NCI-H526 treated with DMSO at 0.1 percent for 48 hours (cell line): ENCODE results near the gene KIF4B.
"Not testable (repeated sequence)": the region's sequence is repeated elsewhere in the genome, so short reads cannot be mapped to it uniquely, and the experiment has no call there.

Experiments used
- DNase-seq: peaks from one replicate; lab custom pipeline; 2025; lab: John Stamatoyannopoulos, UW

The KIF4B gene

DNA sequence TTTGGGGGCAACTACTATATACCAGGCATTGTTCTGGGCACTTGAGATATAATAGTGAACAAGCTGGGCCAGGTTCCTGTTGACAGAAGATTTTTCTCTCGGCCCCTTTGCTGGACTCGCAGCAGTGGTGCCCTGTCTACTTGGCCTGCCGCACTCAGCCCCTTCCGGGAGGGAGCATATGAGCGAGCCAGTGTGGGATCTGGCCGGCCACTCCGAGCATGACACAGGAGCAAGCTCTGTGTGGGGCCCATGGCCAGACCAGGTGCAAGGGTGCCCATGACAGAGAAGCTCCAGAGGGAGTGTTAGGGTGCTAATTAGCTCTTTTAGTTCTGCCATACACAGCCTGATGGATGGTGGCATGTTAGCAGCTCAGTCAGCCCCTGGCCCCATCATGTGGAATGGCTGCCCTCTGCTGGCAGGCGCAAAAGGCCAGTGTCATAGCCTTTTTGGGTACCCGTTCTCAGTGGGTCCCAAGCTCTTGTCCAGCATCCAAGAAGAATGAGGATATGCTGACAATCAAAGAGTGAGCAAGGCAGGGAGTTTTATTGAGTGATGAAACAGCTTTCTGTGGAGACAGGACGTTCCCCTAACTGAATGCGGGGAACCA lies 9.3 kb upstream of the KIF4B start:
- DNase-seq = no peak

DNA sequence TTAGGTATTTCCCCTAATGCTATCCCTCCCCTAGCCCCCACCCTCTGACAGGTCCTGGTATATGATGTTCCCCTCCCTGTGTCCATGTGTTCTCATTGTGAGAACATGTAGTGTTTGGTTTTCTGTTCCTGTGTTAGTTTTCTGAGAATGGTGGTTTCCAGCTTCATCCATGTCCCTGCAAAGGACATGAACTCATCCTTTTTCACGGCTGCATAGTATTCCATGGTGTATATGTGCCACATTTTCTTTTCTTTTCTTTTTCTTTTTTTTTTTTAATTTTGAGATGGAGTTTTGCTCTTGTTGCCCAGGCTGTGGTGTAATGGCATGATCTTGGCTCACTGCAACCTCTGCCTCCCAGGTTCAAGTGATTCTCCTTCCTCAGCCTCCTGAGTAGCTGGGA lies 7.3 kb upstream of the KIF4B start:
- not testable (repeated sequence) for DNase-seq

DNA sequence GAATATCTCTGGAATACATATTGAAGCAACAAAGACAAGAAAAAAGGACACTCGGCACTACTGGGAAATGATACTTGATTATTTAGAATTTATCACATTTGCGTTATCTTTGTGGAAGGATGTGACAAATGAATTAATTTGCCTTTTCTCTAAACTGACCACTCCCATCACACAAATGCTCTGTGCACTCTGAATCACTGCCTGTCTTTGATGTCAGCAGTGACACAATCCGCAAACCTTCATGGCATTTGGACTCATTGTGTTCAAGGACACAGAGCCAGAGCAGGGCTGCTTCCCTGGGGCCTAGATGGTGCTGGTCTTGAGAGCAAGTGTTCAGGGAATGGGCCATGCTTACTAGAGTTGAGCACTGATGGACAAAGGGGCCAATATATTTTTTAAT lies 4.9 kb upstream of the KIF4B start:
- no peak for DNase-seq

DNA sequence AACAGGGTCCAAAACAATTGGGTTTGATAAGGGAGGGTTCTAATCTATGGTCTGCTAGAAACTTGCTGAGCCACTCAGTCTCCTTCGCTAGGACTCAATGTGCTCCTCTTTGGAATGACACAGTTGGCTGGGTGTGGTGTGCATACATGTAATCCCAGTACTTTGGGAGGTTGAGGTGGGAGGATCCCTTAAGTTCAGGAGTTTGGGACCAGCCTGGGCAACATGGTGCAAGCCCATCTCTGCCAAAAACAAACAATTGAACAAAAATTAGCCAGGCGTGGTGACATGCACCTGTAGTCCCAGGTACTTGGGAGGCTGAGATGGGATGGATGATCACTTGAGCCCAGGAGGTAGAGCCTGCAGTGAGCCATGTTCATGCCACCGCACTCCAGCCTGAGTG lies 2.7 kb upstream of the KIF4B start:
- no peak for DNase-seq

DNA sequence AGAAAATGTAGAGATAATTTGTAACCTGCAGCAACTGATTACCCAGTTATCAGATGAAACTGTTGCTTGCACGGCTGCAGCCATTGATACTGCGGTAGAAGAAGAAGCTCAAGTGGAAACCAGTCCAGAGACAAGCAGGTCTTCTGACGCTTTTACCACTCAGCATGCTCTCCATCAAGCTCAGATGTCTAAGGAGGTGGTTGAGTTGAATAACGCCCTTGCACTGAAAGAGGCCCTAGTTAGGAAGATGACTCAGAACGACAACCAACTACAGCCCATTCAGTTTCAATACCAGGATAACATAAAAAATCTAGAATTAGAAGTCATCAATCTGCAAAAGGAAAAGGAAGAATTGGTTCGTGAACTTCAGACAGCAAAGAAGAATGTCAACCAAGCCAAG lies 1.7 kb downstream of the KIF4B start:
- no peak for DNase-seq

DNA sequence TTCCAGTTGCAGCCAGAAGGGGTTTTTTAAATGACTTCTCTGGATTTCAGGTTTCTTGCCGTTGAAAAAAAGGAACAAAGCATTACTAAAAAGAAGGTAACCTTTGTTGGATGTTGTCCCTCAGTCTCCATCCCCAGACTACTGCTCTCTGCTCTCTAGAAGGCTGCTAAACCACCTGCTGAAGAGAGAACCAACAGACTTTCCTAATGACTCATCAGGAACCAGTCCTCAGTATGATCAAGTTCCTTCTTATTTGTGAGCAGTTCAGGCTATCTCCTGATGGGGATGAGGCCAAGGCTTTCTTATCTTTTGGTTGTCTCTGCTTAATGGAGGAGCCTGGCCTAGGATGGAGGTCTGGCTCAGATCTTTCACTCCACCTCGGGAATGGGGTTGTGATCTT lies 4.1 kb downstream of the KIF4B start:
- DNase-seq = no peak

DNA sequence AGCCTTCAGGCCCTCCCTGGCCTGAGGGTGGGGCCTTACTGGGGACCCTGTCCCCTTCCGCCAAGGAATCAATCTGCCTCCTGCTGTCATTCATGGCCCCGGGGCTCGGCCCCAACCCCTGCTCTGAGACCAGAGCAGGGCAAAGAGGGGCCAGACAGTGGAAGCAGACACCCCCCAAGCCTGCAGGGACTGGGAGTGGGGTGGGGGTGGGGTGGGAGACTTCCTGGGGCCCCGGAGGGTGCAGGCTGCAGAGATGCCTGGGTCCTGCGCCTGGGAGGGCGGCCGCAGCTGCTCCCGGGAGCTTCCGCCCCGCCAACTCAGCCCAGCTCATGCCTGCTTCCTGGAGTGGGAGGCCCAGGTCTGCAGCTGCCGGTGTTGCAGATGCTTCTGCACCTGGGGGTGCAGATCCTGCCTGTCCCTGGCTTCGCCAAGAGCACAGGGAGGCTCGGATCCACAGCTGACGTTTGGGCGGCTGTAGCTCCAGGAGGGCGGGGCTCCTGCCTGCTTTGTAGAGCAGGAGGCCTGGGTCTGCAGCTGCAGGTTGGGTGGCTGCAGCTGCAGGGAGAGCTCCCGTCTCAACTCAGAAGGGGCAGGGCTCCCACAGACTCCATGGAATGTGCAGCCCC lies 6.2 kb downstream of the KIF4B start:
- no peak for DNase-seq

DNA sequence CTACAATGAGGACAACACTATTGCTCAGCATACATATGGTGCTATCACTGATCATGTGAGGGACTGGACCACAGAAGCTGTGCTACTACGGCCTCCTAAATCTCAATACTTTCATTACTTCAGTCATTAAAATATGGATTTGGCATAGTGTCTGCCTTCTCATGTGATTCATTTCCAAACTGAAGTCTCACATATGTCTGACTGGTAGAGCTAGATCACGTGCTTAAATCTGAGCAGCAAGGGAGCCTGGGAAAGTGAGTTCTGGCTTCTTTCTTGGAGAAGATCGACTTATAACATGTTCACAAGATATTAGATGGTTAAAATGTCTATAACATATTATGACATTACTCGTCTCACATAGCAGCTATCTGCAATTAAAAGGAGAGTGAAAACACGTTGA lies 8.3 kb downstream of the KIF4B start:
- DNase-seq = no peak

DNA sequence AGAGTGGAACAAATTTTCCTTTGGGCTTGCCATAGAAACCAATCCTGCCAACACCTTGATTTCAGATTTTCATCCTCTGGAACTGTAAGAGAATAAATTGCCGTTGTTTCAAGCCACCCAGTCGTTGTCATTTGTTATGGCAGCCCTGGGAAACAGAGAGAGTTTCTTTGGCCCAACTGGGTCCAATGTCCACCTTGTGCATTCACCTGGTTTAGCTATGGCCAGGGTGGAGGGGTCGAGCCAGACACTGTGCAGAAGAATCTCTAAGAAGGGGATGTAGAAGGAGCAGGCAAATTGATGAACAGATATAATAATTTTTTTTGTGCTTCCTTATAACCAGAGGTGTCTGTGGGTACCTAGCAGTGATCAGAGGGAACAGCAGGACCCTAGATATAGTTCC lies 9.8 kb downstream of the KIF4B start:
- no peak for DNase-seq

DNA sequence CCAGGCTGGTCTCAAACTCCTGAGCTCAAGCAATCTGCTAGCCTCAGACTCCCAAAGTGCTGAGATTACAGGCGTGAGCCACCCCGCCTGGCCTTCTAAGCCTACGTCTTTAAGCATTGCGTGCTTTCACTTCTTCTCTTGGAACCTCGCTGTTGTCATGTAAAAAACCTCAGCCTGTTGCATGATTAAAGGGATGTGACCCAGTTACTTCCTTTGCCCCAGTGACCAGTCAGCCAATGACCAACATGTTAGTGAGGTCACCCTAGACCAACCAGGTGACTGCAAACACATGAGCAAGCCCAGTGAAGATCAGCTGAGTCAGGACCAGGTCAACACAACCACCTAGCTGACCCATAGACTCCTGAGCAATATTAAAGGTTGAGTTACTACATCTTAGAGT lies 10.5 kb downstream of the KIF4B start:
- DNase-seq = no peak

DNA sequence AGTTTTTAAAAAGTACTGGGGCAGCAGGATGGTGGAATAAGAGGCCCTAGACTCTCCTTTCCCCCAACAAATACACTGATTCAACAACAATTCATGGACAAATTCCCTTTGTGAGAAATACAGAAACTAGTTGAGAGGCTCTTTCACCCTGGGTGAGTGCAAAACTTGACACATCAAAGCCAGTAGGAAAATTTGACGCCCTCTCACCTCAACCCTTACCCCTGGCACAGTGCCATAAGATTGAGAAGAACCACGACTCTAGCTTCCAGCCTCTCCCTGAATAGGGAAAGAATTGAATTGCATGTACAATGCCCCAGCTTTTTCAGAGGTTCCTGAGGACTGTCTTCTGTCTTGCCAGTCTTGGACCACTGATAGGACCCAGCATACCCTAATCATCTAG lies 12.3 kb downstream of the KIF4B start:
- no peak for DNase-seq

DNA sequence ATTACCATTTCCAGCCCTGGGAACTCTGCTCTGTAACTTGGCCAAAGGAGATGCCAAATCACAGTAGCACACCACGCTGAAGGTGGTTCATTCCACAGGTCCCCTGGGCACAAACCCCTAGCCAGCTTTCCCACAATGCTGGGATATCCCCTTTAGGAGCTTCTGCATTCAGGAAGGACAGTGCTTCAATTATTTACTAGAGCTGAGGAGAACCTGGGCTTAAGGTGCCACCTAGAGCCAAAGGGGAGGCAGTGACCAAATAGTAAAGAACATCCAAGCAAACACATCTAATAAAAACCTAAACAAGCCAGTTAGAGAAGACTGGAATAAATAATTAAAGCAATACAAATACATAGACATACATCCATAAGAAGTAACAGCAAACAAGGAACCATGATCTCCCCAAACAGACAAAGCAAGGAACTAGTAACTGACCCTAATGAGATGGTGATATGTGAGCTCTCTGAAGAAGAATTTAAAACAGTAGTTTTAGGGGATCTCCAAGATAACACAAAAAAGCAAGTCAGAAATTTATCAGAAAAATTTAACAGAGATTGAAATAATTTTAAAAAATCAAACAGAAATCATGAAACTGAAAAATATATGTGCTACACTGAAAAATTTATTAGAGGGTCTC lies 14.6 kb downstream of the KIF4B start:
- peak; percentile 49 for DNase-seq

DNA sequence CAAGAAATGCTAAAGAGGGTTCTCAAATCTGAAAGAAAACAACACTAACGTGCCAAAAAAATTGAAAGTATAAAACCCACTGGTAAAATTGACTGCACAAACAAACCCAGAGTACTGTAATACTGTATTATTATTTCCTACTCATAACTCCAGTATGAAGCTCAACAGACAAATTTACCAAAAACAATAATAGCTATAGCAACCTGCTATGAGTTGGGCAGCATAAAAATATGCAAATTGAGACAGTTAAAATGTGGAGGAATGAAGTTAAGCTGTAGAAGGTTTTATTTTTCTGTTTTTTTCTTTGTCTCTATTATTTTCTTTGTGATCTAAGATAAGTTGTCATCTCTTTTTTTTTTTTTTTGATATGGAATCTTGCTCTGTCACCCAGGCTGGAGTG lies 15.7 kb downstream of the KIF4B start:
- no peak for DNase-seq

DNA sequence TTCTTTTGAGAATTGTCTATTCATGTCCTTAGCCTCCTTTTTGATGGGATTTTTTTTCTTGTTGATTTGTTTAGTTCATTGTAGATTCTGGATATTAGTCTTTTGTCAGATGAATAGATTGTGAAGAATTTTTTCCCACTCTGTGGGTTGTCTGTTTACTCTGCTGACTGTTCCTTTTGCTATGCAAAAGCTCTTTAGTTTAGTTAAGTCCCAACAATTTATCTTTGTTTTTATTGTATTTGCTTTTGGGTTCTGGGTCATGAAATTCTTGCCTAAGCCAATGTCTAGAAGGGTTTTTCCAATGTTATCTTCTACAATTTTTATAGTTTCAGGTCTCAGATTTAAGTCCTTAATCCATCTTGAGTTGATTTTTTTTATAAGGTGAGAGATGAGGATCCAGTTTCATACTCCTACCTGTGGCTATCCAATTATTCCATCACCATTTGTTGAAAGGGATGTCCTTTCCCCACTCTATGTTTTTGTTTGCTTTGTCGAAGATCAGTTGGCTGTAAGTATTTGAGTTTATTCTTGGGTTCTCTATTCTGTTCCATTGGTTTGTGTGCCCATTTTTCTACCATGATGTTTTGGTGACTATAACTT lies 20.7 kb downstream of the KIF4B start:
- not testable (repeated sequence) for DNase-seq

DNA sequence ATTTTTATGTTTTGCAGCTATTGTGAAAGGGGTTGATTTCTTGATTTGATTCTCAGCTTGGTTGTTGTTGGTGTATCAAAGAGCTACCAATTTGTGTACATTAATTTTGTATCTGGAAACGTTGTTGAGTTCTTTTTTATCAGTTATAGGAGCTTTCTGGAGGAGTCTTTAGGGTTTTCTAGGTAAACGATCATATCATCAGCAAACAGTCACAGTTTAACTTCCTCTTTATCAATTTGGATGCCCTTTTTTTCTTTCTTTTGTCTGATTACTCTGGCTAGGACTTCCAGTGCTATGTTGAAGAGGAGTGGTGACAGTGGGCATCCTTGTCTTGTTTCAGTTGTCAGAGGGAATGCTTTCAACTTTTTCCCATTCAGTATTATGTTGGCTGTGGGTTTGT lies 21.5 kb downstream of the KIF4B start:
- not testable (repeated sequence) for DNase-seq

DNA sequence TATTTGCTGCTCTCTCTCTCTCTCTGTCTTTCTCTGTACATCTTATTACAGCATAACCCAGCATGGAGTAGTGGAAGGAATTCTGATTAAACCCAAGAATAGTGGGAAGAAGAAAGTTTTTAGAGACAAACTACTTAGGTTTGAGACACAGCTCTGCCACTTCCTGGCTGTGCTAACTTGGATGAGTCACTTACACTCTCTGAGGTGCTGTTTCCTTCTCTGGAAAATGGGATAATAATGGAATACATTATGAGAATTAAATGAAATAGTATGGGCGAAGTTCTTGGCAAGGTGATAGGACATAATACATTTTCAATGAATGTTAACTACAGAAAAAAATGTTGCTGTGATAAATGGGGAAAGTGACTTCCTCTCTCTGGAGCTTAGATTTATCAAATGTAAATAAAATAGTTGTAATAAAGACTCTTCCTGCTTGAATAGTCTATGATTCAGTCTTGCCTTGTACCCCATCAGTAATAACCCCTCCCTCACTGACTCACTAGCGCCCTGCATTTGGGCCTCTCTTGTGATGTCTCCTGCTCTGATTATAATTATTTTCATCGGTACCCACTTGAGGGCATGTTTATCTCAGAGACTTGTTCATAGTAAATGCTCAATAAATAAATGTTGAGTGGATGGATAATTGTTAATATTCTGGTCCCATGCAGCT lies 27.6 kb downstream of the KIF4B start:
- DNase-seq = no peak

DNA sequence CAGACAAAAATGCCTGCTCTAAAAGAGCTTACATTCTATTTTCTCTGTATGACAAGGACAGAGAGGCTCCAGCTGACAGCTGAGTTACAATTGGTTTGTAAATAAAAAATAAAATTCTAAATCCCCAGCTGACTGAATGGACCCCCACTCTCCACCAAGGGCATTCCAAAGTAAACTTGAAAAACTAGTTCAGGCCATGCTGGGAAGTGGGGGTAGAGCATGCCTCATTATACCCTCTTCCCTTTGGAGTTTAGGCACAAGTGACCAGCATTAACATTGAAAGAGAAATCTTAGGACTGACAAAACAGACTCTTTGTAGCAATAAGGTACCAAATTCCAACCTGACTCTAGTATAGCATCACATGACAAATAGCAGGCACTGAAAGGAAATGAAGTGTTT lies 31.0 kb downstream of the KIF4B start:
- no peak for DNase-seq

DNA sequence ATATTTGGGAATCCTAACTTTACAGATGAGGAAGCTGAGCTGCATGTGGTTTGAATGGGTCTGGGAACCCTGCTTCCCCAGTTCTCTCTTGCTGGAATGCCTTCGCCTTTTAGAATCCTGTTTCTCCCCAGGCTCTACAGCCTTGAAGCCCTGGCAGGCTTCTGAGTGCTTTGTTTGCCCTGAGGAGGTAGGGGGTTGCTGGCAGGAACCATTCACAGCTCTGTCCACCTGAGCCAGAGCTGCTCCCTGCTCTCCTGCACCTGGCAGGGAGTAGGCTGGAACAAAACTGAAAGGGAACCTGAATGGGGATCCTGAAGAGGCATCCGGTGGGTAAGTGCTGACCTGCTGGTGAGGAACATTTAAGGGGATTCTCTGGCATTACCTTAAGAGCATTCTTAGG lies 33.0 kb downstream of the KIF4B start:
- no peak for DNase-seq

DNA sequence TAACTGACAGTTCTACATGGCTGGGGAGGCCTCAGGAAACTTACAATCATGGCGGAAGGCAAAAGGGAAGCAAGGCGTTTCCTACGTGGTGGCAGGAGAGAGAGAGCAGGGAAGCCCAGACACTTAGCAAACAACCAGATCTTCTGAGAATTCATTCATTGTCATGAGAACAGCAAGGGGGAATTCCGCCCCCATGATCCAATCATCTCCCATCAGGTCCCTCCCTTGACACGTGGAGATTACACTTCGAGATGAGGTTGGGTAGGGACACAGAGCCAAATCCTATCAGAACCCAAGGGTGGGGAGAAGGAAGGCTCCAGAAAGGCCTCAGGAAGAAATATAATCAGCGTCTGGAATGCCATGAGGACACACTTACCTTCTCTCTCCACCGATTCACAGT lies 34.3 kb downstream of the KIF4B start:
- DNase-seq = no peak

DNA sequence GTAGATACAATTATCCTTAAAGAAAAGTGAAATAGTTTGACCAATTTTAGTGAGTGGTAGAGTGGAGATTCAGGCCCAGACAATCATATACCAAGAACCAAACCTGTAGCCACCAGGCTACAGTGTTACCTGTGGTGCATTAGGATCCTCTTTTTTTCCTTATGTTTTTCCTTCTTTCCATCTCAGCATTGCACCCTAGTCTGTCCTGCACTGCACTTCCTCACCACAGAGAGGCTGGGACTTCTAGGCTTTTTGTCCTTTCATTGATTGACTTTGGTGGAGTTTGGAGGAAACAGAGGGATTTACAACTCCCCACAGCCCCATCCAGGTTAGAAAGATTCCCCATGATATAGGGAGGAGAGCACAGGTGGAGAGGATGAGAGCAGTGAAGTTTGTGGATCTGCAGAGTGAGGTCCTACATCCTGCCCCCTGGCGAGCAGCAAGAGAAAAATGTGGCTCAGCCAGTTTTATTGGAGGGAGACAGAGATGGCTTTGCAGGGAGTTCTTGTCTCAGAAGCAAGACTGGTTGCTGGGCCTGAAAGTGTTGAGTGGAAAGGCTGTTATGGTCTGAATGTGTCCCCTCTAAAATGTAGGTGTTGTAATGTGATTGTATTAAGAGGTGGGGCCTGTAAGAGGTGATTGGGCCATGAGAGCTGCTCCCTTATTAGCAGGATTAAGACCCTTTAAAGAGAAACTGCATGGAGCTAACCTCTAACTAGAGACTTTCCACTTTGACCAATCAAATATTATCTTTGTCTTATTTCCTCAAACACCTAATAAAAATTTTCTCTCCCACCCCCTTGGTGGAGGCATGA lies 36.2 kb downstream of the KIF4B start:
- no peak for DNase-seq

DNA sequence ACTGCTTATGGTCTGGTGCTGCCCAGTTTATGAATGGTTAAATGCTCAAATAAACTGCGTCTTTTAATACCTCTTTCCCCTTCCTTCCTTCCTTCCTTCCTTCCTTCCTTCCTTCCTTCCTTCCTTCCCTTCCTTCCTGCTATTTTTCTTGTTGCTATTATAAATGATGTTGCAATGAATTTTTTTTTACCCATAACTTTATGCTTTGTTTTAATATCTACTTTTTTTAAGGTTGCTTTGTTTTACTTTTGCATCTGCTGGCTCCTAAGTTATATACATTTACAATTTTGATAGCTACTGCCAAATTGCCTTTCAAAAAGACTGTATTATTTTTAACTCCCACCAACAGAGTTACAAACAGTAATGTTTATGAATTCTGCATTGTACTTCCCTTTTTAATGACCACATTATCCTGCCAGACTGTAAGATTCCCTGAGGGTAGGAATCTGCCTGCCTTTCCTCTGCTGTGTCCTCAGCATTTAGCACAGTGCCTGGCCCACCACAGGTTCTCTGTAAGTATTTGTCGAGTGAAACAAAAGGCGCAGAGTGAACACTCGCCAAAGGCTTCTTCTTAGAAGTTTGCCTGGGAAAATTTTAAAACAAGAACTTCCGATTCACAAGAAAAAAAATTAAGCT lies 36.9 kb downstream of the KIF4B start:
- no peak for DNase-seq

DNA sequence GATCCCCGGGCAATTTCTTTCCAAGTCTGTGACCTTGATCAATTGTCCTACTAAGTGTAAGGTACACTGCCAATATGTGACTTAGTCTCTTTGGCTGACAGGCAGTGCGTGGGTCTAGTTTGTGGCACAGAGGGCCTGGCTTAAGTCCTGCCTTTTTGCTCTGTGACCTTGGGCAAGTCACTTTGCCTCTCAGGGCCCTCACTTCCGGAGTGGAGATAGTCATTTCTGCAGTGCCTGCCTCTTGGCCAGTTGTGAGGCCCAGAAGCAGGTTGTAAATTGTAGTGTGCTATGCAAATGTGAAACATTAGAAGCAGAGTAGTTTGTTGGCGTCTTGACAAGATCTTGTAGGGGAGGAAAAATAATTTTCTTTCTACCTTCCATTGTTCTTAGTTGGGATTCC lies 39.0 kb downstream of the KIF4B start:
- DNase-seq = peak; percentile 45
